Colonic mucosa (tissue), 4 donors: Measurements from ENCODE around the gene MYO9B. TPM values are rescaled to one million over a fixed set of nuclear protein-coding genes. Genes with fewer than 3 reads are reported as not detected.

ENCODE experiments used
- DNase-seq: peaks from one replicate; pipeline ENCODE4 v3.0.0-alpha.2; 2020
- H3K27ac ChIP-seq: fragments of 200-600 bp; one replicate; pipeline ENCODE4 v1.8.0; 2021
- H3K27me3 ChIP-seq: fragments of 200-600 bp; one replicate; pipeline ENCODE4 v1.8.0; 2021
- H3K36me3 ChIP-seq: fragments of 200-600 bp; one replicate; pipeline ENCODE4 v1.8.0; 2021
- H3K4me1 ChIP-seq: fragments of 200-600 bp; one replicate; pipeline ENCODE4 v1.8.0; 2021; ENCODE audit warnings: mild to moderate bottlenecking
- H3K4me3 ChIP-seq: fragments of 200-600 bp; one replicate; pipeline ENCODE4 v1.8.0; 2021
- H3K9ac ChIP-seq, 2 donors: one replicate each; pipeline ENCODE4 v1.7.0; 2013; ENCODE audit warnings: control low read depth in 2 of 2, low read depth in 2 of 2, low read length in 2 of 2
- H3K9me3 ChIP-seq: fragments of 200-600 bp; one replicate; pipeline ENCODE4 v1.8.0; 2021
- CTCF ChIP-seq: fragments of 200-600 bp; IDR thresholded peaks from one replicate; pipeline ENCODE4 v1.8.0; 2022; ENCODE audit warnings: antibody characterized with exemption, mild to moderate bottlenecking
- intact Hi-C: fragments of 100-400 bp; cut with DNase I; formaldehyde crosslinking; loops from one replicate; pipeline ENCODE4 v1.14.1; 2022
- total RNA-seq, 2 donors: library from RNA; stranded (reverse); fragmentation: NEBNext Ultra II Directional in 1 of 2; extraction: Animal tissue kit (Norgen Biotek cat#: 25700) in 1 of 2; gene quantifications; one replicate each; pipeline ENCODE4 v1.2.1, GENCODE V29; 2021
- donor health status: healthy.
- donor health status: DM: no; HTN: no; CAD: no.
- donor health status: DM: no; HTN: no; CAD: no.

The MYO9B gene
- total RNA-seq, 2 donors from 2014 or later = 56.5 to 89.2 TPM

DNA sequence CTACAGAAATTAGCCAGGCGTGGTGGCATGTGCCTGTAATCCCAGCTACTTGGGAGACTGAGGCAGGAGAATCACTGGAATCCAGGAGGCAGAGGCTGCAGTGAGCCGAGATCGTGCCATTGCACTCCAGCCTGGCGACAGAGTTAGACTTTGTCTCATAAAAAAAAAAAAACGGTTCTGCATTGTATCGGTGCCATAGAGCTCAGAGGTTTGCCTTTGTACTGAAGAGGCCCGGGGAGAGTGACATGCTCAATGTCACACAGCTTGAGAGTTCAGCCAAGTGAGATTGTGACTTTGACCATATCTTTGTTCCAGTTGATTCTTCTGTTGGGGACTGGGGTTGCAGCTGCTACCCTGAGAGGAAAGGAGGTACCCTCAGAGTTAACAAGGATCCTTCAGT, 4.7 kb upstream of the MYO9B start:
- Histone ChIP-seq H3K36me3 (no peaks in the 10 kb centered on the region), H3K27ac (no peak overlapping the region), H3K9me3 (no peaks in the 10 kb centered on the region), H3K4me3 (no peak overlapping the region), H3K4me1 (no peaks in the 10 kb centered on the region), H3K9ac (no peak overlapping the region), H3K27me3 (no peaks in the 10 kb centered on the region)
- intact Hi-C loops = no loop called here
- TF ChIP-seq CTCF = no peak
- DNase-seq = no peak

- Histone ChIP-seq H3K9me3 (no peaks in the 10 kb centered on the region), H3K9ac (peak overlapping the region; percentile 60 to 76), H3K4me1 (peaks cover 6% of the 10 kb centered on the region), H3K36me3 (no peaks in the 10 kb centered on the region), H3K4me3 (peak overlapping the region; percentile 56), H3K27me3 (no peaks in the 10 kb centered on the region), H3K27ac (peak overlapping the region; percentile 62)
- intact Hi-C loops = no loop called here
- DNase-seq = peak; percentile 42
- TF ChIP-seq CTCF = no peak
Measured at GRCh38 chr19:17073869-17074633, 1.5 kb upstream of the MYO9B start.

- peak overlapping the region; percentile 62 for H3K27ac ChIP-seq
- peak overlapping the region; percentile 60 to 76 for H3K9ac ChIP-seq
- H3K9me3 ChIP-seq = no peaks in the 10 kb centered on the region
- DNase-seq = no peak
- intact Hi-C loops = no loop called here
- TF ChIP-seq CTCF = no peak
- no peaks in the 10 kb centered on the region for H3K36me3 ChIP-seq
- peaks cover 6% of the 10 kb centered on the region for H3K4me1 ChIP-seq
- H3K4me3 ChIP-seq = peak overlapping the region; percentile 56
- no peaks in the 10 kb centered on the region for H3K27me3 ChIP-seq
Measured at GRCh38 chr19:17074634-17075034, 943 bp upstream of the MYO9B start.

GRCh38 chr19:17075864-17076542, 426 bp downstream of the MYO9B start:
- DNase-seq = peak; percentile 55
- Histone ChIP-seq H3K9ac (peak overlapping the region; percentile 95 to 96), H3K36me3 (no peaks in the 10 kb centered on the region), H3K4me1 (peaks cover 6% of the 10 kb centered on the region), H3K27me3 (no peaks in the 10 kb centered on the region), H3K4me3 (peak overlapping the region; percentile 62), H3K9me3 (no peaks in the 10 kb centered on the region), H3K27ac (peak overlapping the region; percentile 57)
- TF ChIP-seq CTCF = no peak
- intact Hi-C loops = no loop called here

DNA sequence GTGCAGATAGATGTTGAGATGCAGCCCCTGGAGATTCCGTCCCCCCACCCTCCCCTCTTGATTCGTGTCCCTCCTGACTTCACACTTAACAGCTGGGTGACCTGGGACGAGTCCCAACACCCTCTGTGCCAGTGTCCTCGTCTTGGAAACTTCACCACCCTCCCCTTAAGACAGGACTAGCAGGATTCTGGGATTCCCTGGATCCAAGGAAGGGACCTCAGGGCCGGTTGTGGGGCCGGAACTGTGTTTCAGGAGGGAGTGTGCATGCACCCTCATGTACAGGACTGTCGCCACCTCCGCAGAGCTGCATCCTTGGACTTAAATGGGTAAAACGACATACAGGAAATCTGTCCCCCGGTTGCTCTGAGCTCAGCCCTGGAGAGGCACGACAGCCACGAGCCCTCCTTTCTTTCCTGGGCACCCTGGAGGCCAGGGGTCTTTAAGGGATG, 990 bp downstream of the MYO9B start:
- no peaks in the 10 kb centered on the region for H3K27me3 ChIP-seq
- peak overlapping the region; percentile 62 for H3K4me3 ChIP-seq
- intact Hi-C loops = no loop called here
- no peaks in the 10 kb centered on the region for H3K9me3 ChIP-seq
- no peak for DNase-seq
- H3K4me1 ChIP-seq = peaks cover 6% of the 10 kb centered on the region
- H3K27ac ChIP-seq = peak overlapping the region; percentile 57
- no peaks in the 10 kb centered on the region for H3K36me3 ChIP-seq
- no peak for TF ChIP-seq CTCF
- peak overlapping the region; percentile 95 to 96 for H3K9ac ChIP-seq
